H9 (cell line): Measurements from ENCODE around the gene MYO1E. TPM values are rescaled to one million over a fixed set of nuclear protein-coding genes. Genes with fewer than 3 reads are reported as not detected.

Experiments used
- DNase-seq: peaks from one replicate; pipeline ENCODE4 v3.0.0-alpha.2; 2017
- H2AFZ ChIP-seq: one replicate; pipeline ENCODE4 v1.6.1; 2013; ENCODE audit warnings: mild to moderate bottlenecking, low read length, control low read depth, moderate library complexity
- H2AK5ac ChIP-seq: 2 replicates; pipeline ENCODE4 v1.6.1; 2013; ENCODE audit warnings: low read length, control low read depth, mixed read lengths; ENCODE audit not compliant: insufficient read length
- H2BK120ac ChIP-seq: one replicate; pipeline ENCODE4 v1.6.1; 2013; ENCODE audit warnings: low read depth, mild to moderate bottlenecking, low read length, control low read depth, inconsistent platforms; ENCODE audit not compliant: poor library complexity, severe bottlenecking
- H2BK12ac ChIP-seq: 2 replicates; pipeline ENCODE4 v1.6.1; 2013; ENCODE audit warnings: low read length, control low read depth, mixed read lengths, low read depth; ENCODE audit not compliant: insufficient read length
- H2BK15ac ChIP-seq: 2 replicates; pipeline ENCODE4 v1.6.1; 2013; ENCODE audit warnings: low read depth, low read length, control low read depth
- H2BK20ac ChIP-seq: one replicate; pipeline ENCODE4 v1.6.1; 2013; ENCODE audit warnings: low read depth, mild to moderate bottlenecking, low read length, control low read depth, inconsistent platforms; ENCODE audit not compliant: poor library complexity, severe bottlenecking
- H2BK5ac ChIP-seq: 2 replicates; pipeline ENCODE4 v1.6.1; 2013; ENCODE audit warnings: low read length, control low read depth, mixed read lengths; ENCODE audit not compliant: insufficient read length
- H3K14ac ChIP-seq: 2 replicates; pipeline ENCODE4 v1.6.1; 2013; ENCODE audit warnings: low read length, control low read depth; ENCODE audit not compliant: insufficient read depth
- H3K18ac ChIP-seq: 2 replicates; pipeline ENCODE4 v1.6.1; 2013; ENCODE audit warnings: low read depth, mild to moderate bottlenecking, mixed read lengths, low read length, control low read depth; ENCODE audit not compliant: insufficient read length
- H3K23ac ChIP-seq: 2 replicates; pipeline ENCODE4 v1.6.1; 2013; ENCODE audit warnings: low read length, control low read depth, mixed read lengths, low read depth; ENCODE audit not compliant: insufficient read length
- H3K23me2 ChIP-seq: 2 replicates; pipeline ENCODE4 v1.6.1; 2013; ENCODE audit warnings: low read depth, mild to moderate bottlenecking, mixed read lengths, low read length, control low read depth; ENCODE audit not compliant: insufficient read length, poor library complexity, severe bottlenecking
- H3K27ac ChIP-seq: 2 replicates; pipeline ENCODE4 v1.5.1; 2013; ENCODE audit warnings: low read length, control low read depth, mixed read lengths, low read depth; ENCODE audit not compliant: insufficient read length
- H3K27me3 ChIP-seq: 2 replicates; pipeline ENCODE4 v1.6.1; 2013; ENCODE audit warnings: low read length, control low read depth, inconsistent platforms; ENCODE audit not compliant: insufficient read depth
- H3K4ac ChIP-seq: 2 replicates; pipeline ENCODE4 v1.6.1; 2013; ENCODE audit warnings: low read depth, mild to moderate bottlenecking, control low read depth, inconsistent platforms, low read length, moderate library complexity
- H3K4me1 ChIP-seq: 2 replicates; pipeline ENCODE4 v1.6.1; 2013; ENCODE audit warnings: low read length, control low read depth, inconsistent platforms; ENCODE audit not compliant: insufficient read depth
- H3K4me2 ChIP-seq: 2 replicates; pipeline ENCODE4 v1.6.1; 2013; ENCODE audit warnings: low read length, control low read depth, mixed read lengths; ENCODE audit not compliant: insufficient read length, insufficient read depth
- H3K56ac ChIP-seq: 2 replicates; pipeline ENCODE4 v1.6.1; 2013; ENCODE audit warnings: low read depth, mild to moderate bottlenecking, mixed read lengths, low read length, control low read depth; ENCODE audit not compliant: insufficient read length
- H3K79me1 ChIP-seq: 2 replicates; pipeline ENCODE4 v1.6.1; 2013; ENCODE audit warnings: low read depth, mild to moderate bottlenecking, moderate library complexity, low read length, control low read depth, inconsistent platforms; ENCODE audit not compliant: insufficient read depth, poor library complexity, severe bottlenecking
- H3K79me2 ChIP-seq: 2 replicates; pipeline ENCODE4 v1.6.1; 2013; ENCODE audit warnings: low read length, control low read depth, inconsistent platforms; ENCODE audit not compliant: insufficient read depth
- H3K9ac ChIP-seq: 2 replicates; pipeline ENCODE4 v1.6.1; 2013; ENCODE audit warnings: low read length, control low read depth, mixed read lengths; ENCODE audit not compliant: insufficient read length; ENCODE audit errors: extremely low read depth
- H3K9me3 ChIP-seq: one replicate; pipeline ENCODE4 v1.6.1; 2013; ENCODE audit warnings: low read depth, low read length, inconsistent platforms; ENCODE audit not compliant: control insufficient read depth
- H3T11ph ChIP-seq: one replicate; pipeline ENCODE4 v1.6.1; 2013; ENCODE audit warnings: mild to moderate bottlenecking, low read length, control low read depth, inconsistent platforms
- H4K20me1 ChIP-seq: one replicate; pipeline ENCODE4 v1.6.1; 2013; ENCODE audit not compliant: control insufficient read depth, insufficient read length, insufficient read depth
- H4K5ac ChIP-seq: 2 replicates; pipeline ENCODE4 v1.6.1; 2013; ENCODE audit warnings: low read depth, mild to moderate bottlenecking, mixed read lengths, low read length, control low read depth; ENCODE audit not compliant: insufficient read length
- H4K8ac ChIP-seq: replicated peaks from 2 replicates; pipeline ENCODE4 v1.6.1; 2013; ENCODE audit warnings: low read length, control low read depth, mixed read lengths, low read depth; ENCODE audit not compliant: insufficient read length
- H4K91ac ChIP-seq: 2 replicates; pipeline ENCODE4 v1.6.1; 2013; ENCODE audit warnings: low read depth, mild to moderate bottlenecking, moderate library complexity, mixed read lengths, low read length, control low read depth; ENCODE audit not compliant: insufficient read length
- H3K27ac Mint-ChIP-seq, 3 experiments: 2 replicates in 2 of 3; 3 replicates in 1 of 3; pipeline ENCODE4 v1.8.0; 2020 to 2021; ENCODE audit warnings: mixed read lengths in 3 of 3, mild to moderate bottlenecking in 1 of 3, moderate library complexity in 1 of 3
- H3K27me3 Mint-ChIP-seq: 2 replicates; pipeline ENCODE4 v1.8.0; 2021; ENCODE audit warnings: low read depth, mild to moderate bottlenecking, moderate library complexity, mixed read lengths
- H3K36me3 Mint-ChIP-seq, 3 experiments: 2 replicates in 2 of 3; 3 replicates in 1 of 3; pipeline ENCODE4 v1.8.0; 2020 to 2021; ENCODE audit warnings: low read depth in 3 of 3, mixed read lengths in 3 of 3; ENCODE audit not compliant: insufficient read depth in 1 of 3
- H3K4me1 Mint-ChIP-seq, 2 experiments: 2 replicates each; pipeline ENCODE4 v1.8.0; 2020; ENCODE audit warnings: mixed read lengths in 2 of 2
- H3K4me3 Mint-ChIP-seq, 2 experiments: 2 replicates in 1 of 2; 3 replicates in 1 of 2; pipeline ENCODE4 v1.8.0; 2020 to 2021; ENCODE audit warnings: mild to moderate bottlenecking in 2 of 2, mixed read lengths in 2 of 2, moderate library complexity in 1 of 2
- H3K9me3 Mint-ChIP-seq, 2 experiments: 2 replicates in 1 of 2; 3 replicates in 1 of 2; pipeline ENCODE4 v1.8.0; 2020; ENCODE audit warnings: mild to moderate bottlenecking in 2 of 2, mixed read lengths in 2 of 2, moderate library complexity in 1 of 2
- WGBS: extraction: QIAGEN DNeasy Blood & Tissue Kit; methylation state at CpG from one replicate; pipeline ENCODE4 v1.1.7; 2013; ENCODE audit warnings: missing lambda C conversion rate, low lambda C conversion rate, mixed read lengths; ENCODE audit not compliant: insufficient read length; ENCODE audit errors: extremely low coverage; 5-methylcytosine and 5-hydroxymethylcytosine counted together
- total RNA-seq: library from RNA; stranded (reverse); gene quantifications from 2 replicates; pipeline ENCODE4 v1.2.1, GENCODE V29; 2021
- TF ChIP-seq, protein P1 (sequence below): fragments of 200-600 bp; sonication (generic); conservative IDR thresholded peaks from 3 replicates; pipeline ENCODE4 v1.8.0; 2021; ENCODE audit warnings: antibody characterized with exemption, mild to moderate bottlenecking

The MYO1E gene
- total RNA-seq, 1 experiment from 2014 or later = 235 TPM

DNA sequence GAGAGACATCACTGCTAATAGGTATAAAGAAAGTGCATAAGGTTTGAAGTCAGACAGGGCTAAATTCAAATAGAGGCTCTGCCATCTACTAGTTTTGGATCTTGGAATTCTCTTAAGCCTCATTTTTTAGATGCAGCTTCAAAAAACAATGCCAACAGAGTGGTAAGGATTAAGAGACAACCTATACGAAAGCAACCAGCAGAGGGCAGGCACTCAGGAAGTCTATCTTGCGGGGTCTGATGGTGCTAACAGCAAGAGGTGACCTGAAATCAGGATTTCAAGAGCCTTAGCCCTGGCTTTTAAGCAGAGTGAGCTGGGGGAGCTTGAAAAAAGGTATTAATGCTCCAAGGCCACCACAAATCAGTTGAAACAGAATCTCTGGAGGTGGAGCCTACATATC is 125.3 kb downstream of the MYO1E start:
- Mint-ChIP-seq H3K36me3 (peaks cover 0 to 18% (median 5%) of the 10 kb centered on the region in 3 experiments; a peak in 4 of 7 replicates), H3K4me1 (peaks cover 5 to 10% of the 10 kb centered on the region in 2 experiments; a peak in 3 of 4 replicates), H3K27ac (peak overlapping the region in 1 of 3 experiments; percentile 40; a peak in 1 of 7 replicates), H3K4me3 (no peak overlapping the region), H3K27me3 (no peaks in the 10 kb centered on the region), H3K9me3 (no peaks in the 10 kb centered on the region)
- no peaks in the 10 kb centered on the region for H3K27me3 ChIP-seq
- H3K18ac ChIP-seq = no peak overlapping the region
- no peak overlapping the region for H3K4ac ChIP-seq
- H4K5ac ChIP-seq = no peak overlapping the region
- no peak overlapping the region for H2BK20ac ChIP-seq
- no peak overlapping the region for H2AFZ ChIP-seq
- H3K4me2 ChIP-seq = no peak overlapping the region
- no peak overlapping the region for H3K56ac ChIP-seq
- H3K14ac ChIP-seq = no peak overlapping the region
- H3K27ac ChIP-seq = no peak overlapping the region
- no peak overlapping the region for H2AK5ac ChIP-seq
- H3T11ph ChIP-seq = no peak overlapping the region
- DNase-seq = peak; percentile 71
- no peak overlapping the region for H3K23ac ChIP-seq
- no peak overlapping the region for H2BK120ac ChIP-seq
- no peaks in the 10 kb centered on the region for H3K23me2 ChIP-seq
- no peaks in the 10 kb centered on the region for H3K79me2 ChIP-seq
- TF ChIP-seq, protein P1, sequence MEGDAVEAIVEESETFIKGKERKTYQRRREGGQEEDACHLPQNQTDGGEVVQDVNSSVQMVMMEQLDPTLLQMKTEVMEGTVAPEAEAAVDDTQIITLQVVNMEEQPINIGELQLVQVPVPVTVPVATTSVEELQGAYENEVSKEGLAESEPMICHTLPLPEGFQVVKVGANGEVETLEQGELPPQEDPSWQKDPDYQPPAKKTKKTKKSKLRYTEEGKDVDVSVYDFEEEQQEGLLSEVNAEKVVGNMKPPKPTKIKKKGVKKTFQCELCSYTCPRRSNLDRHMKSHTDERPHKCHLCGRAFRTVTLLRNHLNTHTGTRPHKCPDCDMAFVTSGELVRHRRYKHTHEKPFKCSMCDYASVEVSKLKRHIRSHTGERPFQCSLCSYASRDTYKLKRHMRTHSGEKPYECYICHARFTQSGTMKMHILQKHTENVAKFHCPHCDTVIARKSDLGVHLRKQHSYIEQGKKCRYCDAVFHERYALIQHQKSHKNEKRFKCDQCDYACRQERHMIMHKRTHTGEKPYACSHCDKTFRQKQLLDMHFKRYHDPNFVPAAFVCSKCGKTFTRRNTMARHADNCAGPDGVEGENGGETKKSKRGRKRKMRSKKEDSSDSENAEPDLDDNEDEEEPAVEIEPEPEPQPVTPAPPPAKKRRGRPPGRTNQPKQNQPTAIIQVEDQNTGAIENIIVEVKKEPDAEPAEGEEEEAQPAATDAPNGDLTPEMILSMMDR = peak; percentile 81
- no peaks in the 10 kb centered on the region for H3K9me3 ChIP-seq
- no peaks in the 10 kb centered on the region for H4K20me1 ChIP-seq
- H3K79me1 ChIP-seq = no peaks in the 10 kb centered on the region
- H4K91ac ChIP-seq = no peak overlapping the region
- no peak overlapping the region for H2BK15ac ChIP-seq
- H4K8ac ChIP-seq = no peak overlapping the region
- H2BK5ac ChIP-seq = no peak overlapping the region
- no peak overlapping the region for H2BK12ac ChIP-seq
- H3K4me1 ChIP-seq = no peaks in the 10 kb centered on the region
- no CpG with 5 or more reads among the region's 2 CpGs for WGBS
- no peak overlapping the region for H3K9ac ChIP-seq
